HUES48 (cell line): Measurements from ENCODE around the gene DISP2.

Source experiments
- H3K27ac ChIP-seq: one replicate; pipeline ENCODE4 v1.7.0; 2013; ENCODE audit warnings: low read depth, low read length, inconsistent platforms
- H3K27me3 ChIP-seq: 2 replicates; pipeline ENCODE4 v1.6.1; 2013; ENCODE audit warnings: mild to moderate bottlenecking, low read length; ENCODE audit not compliant: control insufficient read depth, insufficient read depth
- H3K36me3 ChIP-seq: 2 replicates; pipeline ENCODE4 v1.6.1; 2013; ENCODE audit warnings: low read length; ENCODE audit not compliant: control insufficient read depth, insufficient read depth
- H3K4me1 ChIP-seq: 2 replicates; pipeline ENCODE4 v1.6.1; 2013; ENCODE audit warnings: mild to moderate bottlenecking, low read length; ENCODE audit not compliant: control insufficient read depth, insufficient read depth
- H3K4me3 ChIP-seq: 2 replicates; pipeline ENCODE4 v1.5.1; 2013; ENCODE audit warnings: mild to moderate bottlenecking, low read depth, low read length
- H3K9ac ChIP-seq: 2 replicates; pipeline ENCODE4 v1.6.1; 2013; ENCODE audit warnings: mild to moderate bottlenecking, low read depth, low read length, moderate library complexity
- H3K9me3 ChIP-seq: 2 replicates; pipeline ENCODE4 v1.6.1; 2013; ENCODE audit warnings: low read length; ENCODE audit not compliant: control insufficient read depth, insufficient read depth

The DISP2 gene

DNA sequence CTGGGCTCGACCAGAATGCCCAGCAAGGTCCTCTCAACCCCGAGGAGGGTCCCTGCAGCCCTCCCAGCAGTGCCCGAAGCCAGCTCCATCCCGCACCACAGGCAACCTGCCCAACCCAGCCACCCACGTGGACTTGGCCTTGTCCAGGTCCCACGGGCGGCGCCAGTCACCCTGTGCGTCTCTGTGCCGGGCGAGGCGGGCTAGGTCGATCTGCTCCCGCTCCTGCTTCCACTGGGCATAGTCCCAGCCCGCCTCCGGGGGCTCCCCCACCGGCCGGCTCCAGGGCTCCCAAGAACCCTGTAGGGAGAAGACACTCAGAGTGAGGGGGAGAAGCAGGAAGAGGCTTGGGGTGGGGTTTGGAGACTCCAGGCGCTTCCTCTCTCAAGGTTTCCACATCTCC, 20.4 kb upstream of the DISP2 start:
- Histone ChIP-seq H3K9me3 (no peaks in the 10 kb centered on the region), H3K4me3 (no peak overlapping the region)

DNA sequence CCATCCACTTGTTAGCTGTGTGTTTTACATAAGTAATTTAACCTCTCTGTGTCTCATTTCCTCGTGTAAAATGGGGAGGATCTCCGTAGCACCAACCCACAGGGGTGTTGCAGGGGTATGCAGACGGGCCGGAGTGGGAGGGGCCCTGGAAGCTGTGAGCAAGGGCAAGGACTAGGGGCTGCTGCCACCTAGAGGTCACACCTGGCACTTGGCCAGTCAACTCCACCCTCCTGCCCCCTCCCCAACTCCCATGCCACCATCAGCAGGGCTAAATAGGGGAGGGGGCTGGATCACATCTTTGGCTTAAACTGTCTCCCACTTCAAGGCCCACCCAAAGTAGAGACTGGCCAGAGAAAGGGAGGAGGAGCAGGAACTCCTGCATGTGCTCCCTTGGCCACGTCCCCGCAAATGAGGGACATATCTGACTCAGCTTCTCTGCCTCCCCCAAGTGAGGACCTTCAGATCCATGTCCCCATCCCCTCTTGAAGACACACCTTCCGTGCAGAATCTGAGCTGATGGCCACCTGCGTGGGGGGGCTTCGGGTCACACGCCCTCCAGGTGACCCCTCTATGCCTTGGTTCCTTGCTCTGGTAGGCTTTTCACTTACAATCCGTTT, 19.9 kb upstream of the DISP2 start:
- H3K9me3 ChIP-seq = no peaks in the 10 kb centered on the region
- no peak overlapping the region for H3K9ac ChIP-seq
- H3K27me3 ChIP-seq = no peaks in the 10 kb centered on the region
- no peaks in the 10 kb centered on the region for H3K36me3 ChIP-seq
- H3K4me3 ChIP-seq = no peak overlapping the region
- H3K27ac ChIP-seq = no peak overlapping the region
- peaks cover 37% of the 10 kb centered on the region for H3K4me1 ChIP-seq

More for the DNA sequence above, 20.4 kb upstream of the DISP2 start:
- peaks cover 37% of the 10 kb centered on the region for H3K4me1 ChIP-seq
- no peaks in the 10 kb centered on the region for H3K36me3 ChIP-seq
- H3K27ac ChIP-seq = no peak overlapping the region
- no peak overlapping the region for H3K9ac ChIP-seq
- no peaks in the 10 kb centered on the region for H3K27me3 ChIP-seq

DNA sequence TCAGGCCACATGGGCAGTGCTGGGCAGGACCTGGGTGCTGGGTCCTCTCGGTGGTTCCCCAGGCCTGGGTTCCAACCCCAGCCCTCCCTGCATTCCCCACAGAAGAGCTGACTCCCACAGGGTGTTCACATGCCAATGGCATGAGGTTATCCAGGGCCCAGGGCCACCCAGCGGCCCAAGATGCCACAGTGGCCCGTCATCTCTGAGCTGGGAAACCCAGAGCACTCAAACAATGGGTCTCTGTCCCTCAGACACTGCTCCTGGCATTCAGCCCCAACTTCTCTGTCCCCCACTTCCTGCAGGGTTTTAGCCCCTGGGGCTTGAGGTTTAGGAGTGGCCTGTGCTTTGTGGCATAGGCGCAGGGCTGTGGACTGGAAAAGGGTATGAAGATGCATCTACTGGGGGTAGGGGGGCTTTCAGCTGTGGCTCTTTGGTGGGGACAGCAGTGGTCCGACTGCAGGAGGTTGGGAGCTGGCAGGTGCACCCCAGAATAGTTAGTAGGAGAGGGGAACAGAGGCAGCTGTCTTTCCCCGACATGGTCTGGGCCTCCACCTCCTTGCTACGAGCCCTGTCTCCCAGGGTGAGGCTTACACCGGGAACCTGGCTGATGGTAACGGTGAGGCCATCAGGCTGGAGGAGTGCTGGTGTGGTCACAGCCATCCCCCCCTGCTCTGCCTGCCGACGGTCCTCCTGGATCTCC, 18.9 kb upstream of the DISP2 start:
- peaks cover 31% of the 10 kb centered on the region for H3K4me1 ChIP-seq

DNA sequence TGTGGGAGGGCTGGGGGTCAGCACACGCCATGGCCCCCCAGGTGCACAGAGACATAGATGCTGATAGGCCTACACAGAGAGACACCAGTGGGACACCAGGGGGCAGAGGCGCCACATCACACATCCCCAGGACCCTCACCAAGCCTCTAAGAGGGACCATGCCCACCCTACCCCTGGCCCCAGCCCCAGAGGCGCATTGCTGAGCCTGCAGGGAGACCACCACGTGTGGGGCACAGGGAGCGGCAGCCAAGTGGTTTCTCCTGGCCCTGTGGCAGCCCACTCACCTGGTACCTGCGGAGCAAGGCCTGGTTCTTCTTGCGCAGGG, 18.4 kb upstream of the DISP2 start:
- Histone ChIP-seq H3K36me3 (no peaks in the 10 kb centered on the region), H3K4me3 (no peak overlapping the region), H3K4me1 (peaks cover 29% of the 10 kb centered on the region), H3K27ac (no peak overlapping the region), H3K27me3 (no peaks in the 10 kb centered on the region), H3K9me3 (no peaks in the 10 kb centered on the region), H3K9ac (no peak overlapping the region)

More for the DNA sequence above, 18.9 kb upstream of the DISP2 start:
- Histone ChIP-seq H3K9ac (no peak overlapping the region), H3K9me3 (no peaks in the 10 kb centered on the region), H3K27ac (no peak overlapping the region), H3K4me3 (no peak overlapping the region), H3K27me3 (no peaks in the 10 kb centered on the region), H3K36me3 (no peaks in the 10 kb centered on the region)

DNA sequence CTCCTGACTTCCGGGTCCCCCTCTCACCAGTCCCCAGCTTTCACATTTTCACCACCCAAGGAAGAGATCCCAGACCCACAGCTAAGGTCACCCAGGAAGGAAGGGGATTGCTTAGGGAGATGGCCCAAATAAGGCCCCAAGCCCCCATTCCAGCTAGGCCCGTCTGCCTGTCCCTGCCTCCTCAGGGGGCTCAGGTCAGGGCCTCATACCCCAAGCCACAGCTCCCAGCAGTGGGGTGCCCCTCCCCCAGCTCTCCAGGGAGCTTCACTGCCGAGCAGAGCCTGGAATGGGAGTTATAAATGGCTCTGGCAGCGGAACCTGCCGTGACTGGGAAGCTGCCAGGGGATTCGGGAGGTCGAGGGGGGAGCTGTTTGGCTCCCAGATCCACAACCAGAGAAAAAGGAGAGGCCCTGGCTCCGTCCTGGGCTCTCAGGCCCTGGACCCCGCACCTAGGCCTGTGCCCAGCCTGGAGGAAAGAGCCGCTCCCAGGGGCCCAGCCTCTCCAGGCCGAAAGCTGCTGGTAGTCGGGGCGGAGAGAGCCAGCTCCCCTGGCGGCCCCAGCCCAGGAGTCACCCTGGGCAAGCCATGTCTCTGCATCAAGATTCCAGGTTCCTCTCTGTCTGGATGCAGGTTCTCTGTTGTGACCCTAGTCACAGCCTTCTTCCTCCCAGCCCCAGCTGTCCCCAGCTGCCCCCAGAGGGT, 17.8 kb upstream of the DISP2 start:
- H3K27me3 ChIP-seq = no peaks in the 10 kb centered on the region
- H3K9ac ChIP-seq = no peak overlapping the region
- no peaks in the 10 kb centered on the region for H3K36me3 ChIP-seq
- peaks cover 26% of the 10 kb centered on the region for H3K4me1 ChIP-seq
- no peak overlapping the region for H3K4me3 ChIP-seq
- H3K9me3 ChIP-seq = no peaks in the 10 kb centered on the region
- no peak overlapping the region for H3K27ac ChIP-seq

DNA sequence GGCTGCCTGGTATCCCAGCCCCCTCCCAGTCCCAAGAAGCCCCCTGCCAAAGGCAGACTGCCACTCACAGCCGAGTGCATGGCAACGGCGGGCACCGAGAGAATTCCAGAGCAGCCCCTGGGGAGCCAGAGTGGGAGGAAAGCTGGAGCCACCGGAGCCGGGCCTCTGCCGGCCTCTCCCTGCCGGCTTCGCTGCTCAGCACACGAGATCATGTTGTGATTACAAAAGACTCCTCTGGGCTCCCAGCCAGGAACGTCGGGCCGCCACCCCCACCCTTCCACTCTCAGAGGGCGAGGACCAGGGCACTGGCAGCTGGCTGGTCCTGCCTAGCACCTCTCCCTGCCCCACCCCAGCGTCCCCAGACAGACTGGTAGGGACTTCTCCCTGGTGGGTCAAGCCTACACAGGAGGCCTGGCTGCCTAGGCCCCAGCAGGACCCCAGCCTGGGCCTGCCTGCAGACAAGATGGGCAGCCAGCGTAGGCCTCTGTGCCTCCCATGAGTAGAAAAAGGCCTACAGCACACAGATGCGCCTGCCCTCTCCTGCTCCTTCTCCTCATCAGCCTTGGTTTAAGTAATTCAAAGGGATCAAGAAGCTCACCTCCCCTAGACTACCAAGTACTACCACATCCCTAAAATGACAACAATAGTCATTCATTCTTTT, 17.1 kb upstream of the DISP2 start, which contains the start of gene CCDC9B:
CCDC9B (minus strand) TSS at position 200 of the 661 bp plus-strand sequence; CDS start at position 80, 120 bp downstream.
- H3K9ac ChIP-seq = no peak within 1 kb of the TSS

DNA sequence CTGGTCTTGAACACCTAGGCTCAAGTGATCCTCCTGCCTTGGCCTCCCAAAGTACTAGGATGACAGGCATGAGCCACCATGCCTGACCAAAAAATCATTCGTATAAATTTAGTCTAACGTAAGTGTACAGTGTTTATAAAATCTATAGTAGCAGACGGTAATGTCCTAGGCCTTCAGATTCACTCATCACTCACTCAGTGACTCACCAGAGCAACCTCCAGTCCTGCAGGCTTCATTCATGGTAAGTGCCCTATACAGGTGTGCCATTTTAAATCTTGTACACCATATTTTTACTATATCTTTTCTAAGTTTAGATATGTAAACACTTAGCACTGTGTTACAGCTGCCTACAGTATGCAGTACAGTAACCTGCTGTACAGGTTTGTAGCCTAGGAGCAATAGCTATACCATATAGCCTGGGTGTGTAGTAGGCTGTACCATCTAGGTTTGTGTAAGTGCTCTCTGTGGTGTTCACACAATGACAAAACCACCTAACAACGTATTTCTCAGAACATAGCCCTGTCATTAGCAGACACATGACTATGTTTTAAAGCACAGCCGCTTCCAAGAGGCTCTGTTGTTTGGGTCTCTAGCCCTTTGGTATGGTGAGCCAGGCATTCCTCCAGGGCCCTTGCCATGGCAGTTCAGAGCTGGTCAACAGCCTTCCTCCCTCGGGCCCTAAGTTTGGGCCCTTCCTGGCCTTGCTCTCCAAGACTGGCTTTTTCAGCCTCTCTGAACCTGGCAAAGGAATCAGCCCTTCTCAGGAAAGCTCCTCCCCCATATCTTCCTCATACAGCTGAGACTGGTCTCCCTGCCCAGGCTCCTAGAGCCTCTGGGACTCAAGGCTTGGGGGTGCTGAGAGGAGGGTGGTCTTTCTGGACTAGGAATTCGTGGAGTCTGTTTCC, 15.4 kb upstream of the DISP2 start:
- Histone ChIP-seq H3K4me3 (no peak overlapping the region), H3K27me3 (no peaks in the 10 kb centered on the region), H3K9ac (no peak overlapping the region), H3K27ac (no peak overlapping the region), H3K36me3 (no peaks in the 10 kb centered on the region), H3K9me3 (no peaks in the 10 kb centered on the region), H3K4me1 (peaks cover 24% of the 10 kb centered on the region)

More for the DNA sequence above, 17.1 kb upstream of the DISP2 start, which contains the start of gene CCDC9B:
- Histone ChIP-seq H3K27me3 (no peaks in the 10 kb centered on the region), H3K9me3 (no peaks in the 10 kb centered on the region), H3K4me1 (peaks cover 26% of the 10 kb centered on the region), H3K4me3 (no peak within 1 kb of the TSS), H3K36me3 (no peaks in the 10 kb centered on the region), H3K27ac (no peak within 1 kb of the TSS)

DNA sequence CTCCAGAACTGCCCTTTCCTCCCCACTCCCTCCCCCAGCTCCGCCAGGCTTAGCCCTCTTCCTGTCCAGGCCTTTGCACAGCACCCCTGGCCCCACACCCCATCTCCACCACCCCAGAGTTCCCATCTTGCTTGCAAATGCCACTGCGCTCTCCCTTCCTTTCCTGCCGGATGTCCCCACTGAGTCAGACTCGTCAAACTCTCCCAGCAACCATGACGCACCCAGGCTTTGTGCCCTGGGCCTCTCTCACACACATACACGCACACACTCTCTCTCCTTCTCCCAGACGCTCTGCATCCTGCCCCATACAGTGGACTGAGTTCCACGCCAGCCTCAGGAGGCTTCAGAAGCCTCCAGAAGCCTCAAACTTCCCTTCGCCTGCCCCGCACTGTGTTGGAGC, 14.5 kb upstream of the DISP2 start:
- no peak overlapping the region for H3K27ac ChIP-seq

DNA sequence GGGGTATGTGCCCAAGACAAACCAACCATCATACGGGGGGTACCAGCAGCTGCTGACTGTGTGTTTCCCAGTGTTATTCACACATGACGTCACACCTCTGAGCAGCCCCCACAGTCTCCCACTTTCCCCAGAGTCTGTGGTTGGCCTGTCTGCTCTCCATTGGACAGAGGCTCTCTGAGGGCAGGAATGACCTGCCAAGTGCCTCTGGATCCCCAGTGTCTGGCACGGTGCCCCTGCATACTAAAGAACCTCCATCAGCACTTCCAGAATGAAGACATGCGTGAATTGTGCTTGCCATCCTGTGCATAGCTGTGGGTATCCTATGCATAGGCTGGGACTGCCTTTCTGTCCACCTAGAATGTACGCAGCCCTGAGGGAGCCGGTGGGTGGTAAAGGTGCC, 13.8 kb upstream of the DISP2 start:
- Histone ChIP-seq H3K4me1 (peaks cover 18% of the 10 kb centered on the region), H3K4me3 (no peak overlapping the region)

More for the DNA sequence above, 14.5 kb upstream of the DISP2 start:
- H3K4me1 ChIP-seq = peaks cover 18% of the 10 kb centered on the region
- H3K9me3 ChIP-seq = no peaks in the 10 kb centered on the region
- H3K4me3 ChIP-seq = no peak overlapping the region
- no peak overlapping the region for H3K9ac ChIP-seq
- no peaks in the 10 kb centered on the region for H3K27me3 ChIP-seq
- H3K36me3 ChIP-seq = no peaks in the 10 kb centered on the region

DNA sequence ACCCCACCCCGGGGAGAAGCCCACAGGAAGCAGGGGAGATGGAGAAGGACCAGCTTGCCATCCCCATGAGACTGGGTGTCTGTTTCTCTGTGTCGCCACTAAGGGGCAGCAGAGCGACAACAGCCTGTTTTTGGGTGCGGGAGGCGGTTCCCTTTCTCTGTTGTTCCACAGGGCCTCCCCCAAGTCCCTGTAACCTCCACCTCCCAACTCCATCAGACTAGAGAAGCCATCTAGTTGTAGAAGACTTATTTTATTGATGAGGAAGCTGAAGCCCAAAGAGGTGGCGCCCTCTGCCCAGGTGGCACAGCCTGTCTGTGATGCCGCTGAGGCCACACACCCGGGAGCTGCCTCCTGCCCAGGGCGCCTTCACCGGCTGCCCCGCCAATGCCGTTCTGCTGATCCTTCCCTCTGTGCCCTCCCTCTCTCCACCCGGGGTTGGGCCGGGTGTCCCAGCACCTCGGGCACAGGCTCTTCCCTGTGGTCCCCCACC, 13.3 kb upstream of the DISP2 start:
- no peaks in the 10 kb centered on the region for H3K9me3 ChIP-seq
- H3K27ac ChIP-seq = no peak overlapping the region
- H3K27me3 ChIP-seq = no peaks in the 10 kb centered on the region
- H3K9ac ChIP-seq = no peak overlapping the region
- H3K4me3 ChIP-seq = no peak overlapping the region
- peaks cover 17% of the 10 kb centered on the region for H3K4me1 ChIP-seq
- H3K36me3 ChIP-seq = no peaks in the 10 kb centered on the region

More for the DNA sequence above, 13.8 kb upstream of the DISP2 start:
- Histone ChIP-seq H3K9ac (no peak overlapping the region), H3K36me3 (no peaks in the 10 kb centered on the region), H3K27ac (no peak overlapping the region), H3K27me3 (no peaks in the 10 kb centered on the region), H3K9me3 (no peaks in the 10 kb centered on the region)
